Spinal cord (tissue), 10 donors: ENCODE data around the gene HDAC4. TPM values are rescaled to one million over a fixed set of nuclear protein-coding genes. Genes with fewer than 3 reads are reported as not detected.

ENCODE experiments used
- DNase-seq, 6 donors: peaks; one replicate each; pipeline versions ENCODE4 v3.0.0 to v3.0.0-alpha.2; 2013 to 2015; ENCODE audit warnings: low spot score in 6 of 6, low read depth in 4 of 6
- H3K27ac ChIP-seq: one replicate; pipeline ENCODE4 v1.5.1; 2013; ENCODE audit warnings: low read depth, low read length, control low read depth
- H3K27me3 ChIP-seq: one replicate; pipeline ENCODE4 v1.6.1; 2013; ENCODE audit warnings: low read length; ENCODE audit not compliant: control insufficient read depth, insufficient read depth
- H3K36me3 ChIP-seq: one replicate; pipeline ENCODE4 v1.6.1; 2013; ENCODE audit warnings: low read length; ENCODE audit not compliant: control insufficient read depth, insufficient read depth
- H3K4me1 ChIP-seq: one replicate; pipeline ENCODE4 v1.6.1; 2013; ENCODE audit warnings: low read length; ENCODE audit not compliant: control insufficient read depth, insufficient read depth
- H3K4me3 ChIP-seq: one replicate; pipeline ENCODE4 v1.5.1; 2013; ENCODE audit warnings: low read depth, low read length, control low read depth
- H3K9me3 ChIP-seq: one replicate; pipeline ENCODE4 v1.6.1; 2013; ENCODE audit warnings: low read length; ENCODE audit not compliant: control insufficient read depth, insufficient read depth
- WGBS: methylation state at CpG from one replicate; pipeline ENCODE4 v1.1.5; 2013; ENCODE audit warnings: missing lambda C conversion rate; ENCODE audit not compliant: insufficient coverage; 5-methylcytosine and 5-hydroxymethylcytosine counted together
- polyA plus RNA-seq, 2 donors: library from polyadenylated mRNA; unstranded; fragments of 120-200 nt; gene quantifications; one replicate each; pipeline ENCODE4 v1.2.1, GENCODE V29; 2013; ENCODE audit not compliant: insufficient read length in 2 of 2
- total RNA-seq, 2 donors: library from RNA; depleted of rRNA in 1 of 2; stranded (reverse); fragments of 120-200 nt in 1 of 2; fragments of >200 nt in 1 of 2; gene quantifications; one replicate each; pipeline versions ENCODE4 v1.2.3 to v1.2.4, GENCODE V29; 2013 to 2014
- donor health status: healthy.

The HDAC4 gene
- total and polyA plus RNA-seq, 4 donors, result 20.7 to 35.3 (median 25.4) TPM

- H3K4me1 ChIP-seq, result peaks cover 63% of the 10 kb centered on the region
Observed at GRCh38 chr2:239247401-239248245, 153.2 kb downstream of the HDAC4 start.

GRCh38 chr2:239246723-239247122 is 154.1 kb downstream of the HDAC4 start:
- Histone ChIP-seq H3K27me3 (no peaks in the 10 kb centered on the region), H3K27ac (no peak overlapping the region), H3K9me3 (no peaks in the 10 kb centered on the region), H3K36me3 (peaks cover 22% of the 10 kb centered on the region), H3K4me1 (peaks cover 55% of the 10 kb centered on the region), H3K4me3 (no peak overlapping the region)
- peak in 1 of 6 donors; percentile 83 for DNase-seq
- WGBS, result 70% methylated on average over 9 of the region's 11 CpGs

More at GRCh38 chr2:239247401-239248245, 153.2 kb downstream of the HDAC4 start:
- H3K27ac ChIP-seq, result no peak overlapping the region
- 86% methylated on average over 14 of the region's 31 CpGs for WGBS
- H3K27me3 ChIP-seq, result no peaks in the 10 kb centered on the region
- peaks cover 22% of the 10 kb centered on the region for H3K36me3 ChIP-seq
- no peak for DNase-seq
- H3K4me3 ChIP-seq, result no peak overlapping the region
- H3K9me3 ChIP-seq, result no peaks in the 10 kb centered on the region

GRCh38 chr2:239245872-239246721 is 154.7 kb downstream of the HDAC4 start:
- no peaks in the 10 kb centered on the region for H3K9me3 ChIP-seq
- peaks cover 55% of the 10 kb centered on the region for H3K4me1 ChIP-seq
- WGBS, result 34% methylated on average over 36 of the region's 41 CpGs
- no peak overlapping the region for H3K27ac ChIP-seq
- H3K4me3 ChIP-seq, result no peak overlapping the region
- H3K27me3 ChIP-seq, result no peaks in the 10 kb centered on the region
- DNase-seq, result no peak
- H3K36me3 ChIP-seq, result peaks cover 22% of the 10 kb centered on the region

- Histone ChIP-seq H3K4me1 (peaks cover 56% of the 10 kb centered on the region), H3K36me3 (peaks cover 15% of the 10 kb centered on the region), H3K9me3 (no peaks in the 10 kb centered on the region), H3K27me3 (no peaks in the 10 kb centered on the region), H3K4me3 (no peak overlapping the region), H3K27ac (no peak overlapping the region)
- 53% methylated on average over 5 of the region's 5 CpGs for WGBS
- no peak for DNase-seq
Observed at GRCh38 chr2:239245107-239245506, 155.7 kb downstream of the HDAC4 start.

GRCh38 chr2:239244625-239245024 is 156.2 kb downstream of the HDAC4 start:
- no peak overlapping the region for H3K4me3 ChIP-seq
- 77% methylated on average over 4 of the region's 5 CpGs for WGBS
- H3K4me1 ChIP-seq, result peaks cover 56% of the 10 kb centered on the region
- no peaks in the 10 kb centered on the region for H3K27me3 ChIP-seq
- no peak overlapping the region for H3K27ac ChIP-seq
- H3K9me3 ChIP-seq, result no peaks in the 10 kb centered on the region
- DNase-seq, result no peak
- peaks cover 14% of the 10 kb centered on the region for H3K36me3 ChIP-seq

- H3K27ac ChIP-seq, result no peak overlapping the region
- H3K4me1 ChIP-seq, result peaks cover 66% of the 10 kb centered on the region
- WGBS, result no CpG with 5 or more reads among the region's 1 CpG
- H3K36me3 ChIP-seq, result peaks cover 7% of the 10 kb centered on the region
- no peaks in the 10 kb centered on the region for H3K9me3 ChIP-seq
- H3K27me3 ChIP-seq, result no peaks in the 10 kb centered on the region
- no peak overlapping the region for H3K4me3 ChIP-seq
- DNase-seq, result no peak
Observed at GRCh38 chr2:239241431-239241960, 159.3 kb downstream of the HDAC4 start.

GRCh38 chr2:239240414-239240881 is 160.4 kb downstream of the HDAC4 start:
- WGBS, result 38% methylated on average over 13 of the region's 15 CpGs
- peaks cover 1% of the 10 kb centered on the region for H3K36me3 ChIP-seq
- peak in 1 of 6 donors; percentile 87 for DNase-seq
- no peak overlapping the region for H3K4me3 ChIP-seq
- no peak overlapping the region for H3K27ac ChIP-seq
- no peaks in the 10 kb centered on the region for H3K27me3 ChIP-seq
- peaks cover 58% of the 10 kb centered on the region for H3K4me1 ChIP-seq
- H3K9me3 ChIP-seq, result no peaks in the 10 kb centered on the region

- Histone ChIP-seq H3K4me1 (peaks cover 56% of the 10 kb centered on the region), H3K4me3 (no peak overlapping the region), H3K27ac (peak overlapping the region; percentile 63), H3K9me3 (no peaks in the 10 kb centered on the region), H3K27me3 (no peaks in the 10 kb centered on the region), H3K36me3 (peaks cover 5% of the 10 kb centered on the region)
- WGBS, result 13% methylated on average over 28 of the region's 29 CpGs
- DNase-seq, result peak in 2 of 6 donors; percentile 69 to 82
Observed at GRCh38 chr2:239239607-239240413, 161.0 kb downstream of the HDAC4 start.
